Stimulated activated CD8-positive, alpha-beta memory T cell treated with anti-CD3 and anti-CD28 coated beads, Interleukin-15, amount 100 ng/mL, for 24 hours (primary cell): ENCODE results near the gene CHMP4B.

Experiments
- DNase-seq: peaks from one replicate; pipeline ENCODE4 v3.0.0-alpha.2; 2020; ENCODE audit warnings: low read depth

Gene CHMP4B

GRCh38 chr20:33900521-33901131 lies 89.5 kb downstream of the CHMP4B start:
- DNase-seq: no peak

DNA sequence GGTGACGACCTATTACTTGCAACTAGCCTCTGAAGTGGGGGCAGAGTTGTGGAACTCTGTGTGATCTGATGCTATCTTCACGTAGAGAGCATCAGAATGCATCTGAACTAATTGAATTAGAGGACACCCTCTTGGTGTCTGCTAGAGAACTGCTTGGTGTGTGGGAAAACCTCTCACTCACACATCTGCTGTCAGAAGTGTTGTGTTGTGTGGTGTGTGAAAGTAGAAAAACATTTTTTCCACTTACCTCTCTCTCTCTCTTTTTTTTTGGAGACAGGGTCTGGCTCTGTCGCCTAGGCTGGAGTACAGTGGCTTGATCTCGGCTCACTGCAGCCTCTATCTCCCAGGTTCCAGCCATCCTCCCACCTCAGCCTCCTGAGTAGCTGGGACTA lies 90.0 kb downstream of the CHMP4B start:
- DNase-seq: no peak

DNA sequence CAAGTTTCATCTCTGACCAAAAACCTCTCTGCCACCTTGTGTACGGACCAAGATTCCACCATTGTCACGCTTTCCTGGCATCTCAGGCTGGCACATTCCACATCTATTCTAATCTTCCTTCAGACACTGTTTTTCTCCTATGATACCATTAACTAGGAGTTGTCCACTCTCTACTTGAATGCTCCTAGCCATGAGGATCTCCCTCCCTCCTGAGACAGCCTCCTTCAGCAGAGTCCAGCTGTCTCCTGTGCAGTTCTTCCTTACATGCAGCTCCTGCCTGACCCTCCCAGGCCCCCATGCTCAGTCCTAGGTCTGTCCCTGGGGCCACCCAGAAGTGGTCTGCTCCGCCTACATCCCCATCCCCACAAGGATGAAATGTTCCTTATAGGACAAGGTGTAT lies 90.9 kb downstream of the CHMP4B start:
- no peak for DNase-seq
